ENCODE measurements around the gene ANXA2.

GRCh38 chr15:60405399-60405798 lies 7.6 kb upstream of the ANXA2 start:
- TF ChIP-seq POLR2A (IDR thresholded peaks at IDR 0.05; ENCODE audit: extremely low read depth, insufficient read length) (no peak), CTCF (IDR thresholded peaks at IDR 0.05; ENCODE audit: low read depth, low read length) (no peak)
